A549 (cell line): ENCODE measurements around the gene SLC28A1.

Source experiments
- CBX2 ChIP-seq: fragments of 200-600 bp; sonication (generic); IDR thresholded peaks from 2 replicates; pipeline ENCODE4 v1.6.1; 2016; ENCODE audit warnings: low read depth, mild to moderate bottlenecking, borderline replicate concordance
- CTCF ChIP-seq: fragments of >200 bp; sonication (Bioruptor Twin); formaldehyde crosslinking; IDR thresholded peaks from 3 replicates; pipeline ENCODE4 v1.5.1; 2016
- HDAC2 ChIP-seq: fragments of 200-600 bp; sonication (generic); IDR thresholded peaks from 2 replicates; pipeline ENCODE4 v1.6.1; 2016
- POLR2A ChIP-seq: IDR thresholded peaks from 2 replicates; pipeline ENCODE4 v1.6.1; 2012; ENCODE audit warnings: mild to moderate bottlenecking, low read length
- RARB ChIP-seq: fragments of 250-450 bp; sonication (Bioruptor Pico); IDR thresholded peaks from 2 replicates; pipeline ENCODE4 v1.8.0; 2021; ENCODE audit warnings: mild to moderate bottlenecking, moderate library complexity
- RCOR1 ChIP-seq: fragments of 150-350 bp; IDR thresholded peaks from 2 replicates; pipeline ENCODE4 v1.6.1; 2014; ENCODE audit warnings: antibody characterized with exemption, low read length, low read depth
- TF ChIP-seq, protein P1 (sequence below): IDR thresholded peaks from 2 replicates; pipeline ENCODE4 v1.6.1; 2012
- TF ChIP-seq, protein P2 (sequence below): fragments of 200-600 bp; sonication (generic); IDR thresholded peaks from 2 replicates; pipeline ENCODE4 v1.6.1; 2016; ENCODE audit warnings: antibody characterized with exemption, mild to moderate bottlenecking, moderate library complexity

- TF ChIP-seq POLR2A: no peak
- no peak for TF ChIP-seq RCOR1
- no peak for TF ChIP-seq CBX2
- no peak for TF ChIP-seq CTCF
- TF ChIP-seq, protein P1, sequence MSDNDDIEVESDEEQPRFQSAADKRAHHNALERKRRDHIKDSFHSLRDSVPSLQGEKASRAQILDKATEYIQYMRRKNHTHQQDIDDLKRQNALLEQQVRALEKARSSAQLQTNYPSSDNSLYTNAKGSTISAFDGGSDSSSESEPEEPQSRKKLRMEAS: no peak
- TF ChIP-seq HDAC2: no peak
- TF ChIP-seq, protein P2, sequence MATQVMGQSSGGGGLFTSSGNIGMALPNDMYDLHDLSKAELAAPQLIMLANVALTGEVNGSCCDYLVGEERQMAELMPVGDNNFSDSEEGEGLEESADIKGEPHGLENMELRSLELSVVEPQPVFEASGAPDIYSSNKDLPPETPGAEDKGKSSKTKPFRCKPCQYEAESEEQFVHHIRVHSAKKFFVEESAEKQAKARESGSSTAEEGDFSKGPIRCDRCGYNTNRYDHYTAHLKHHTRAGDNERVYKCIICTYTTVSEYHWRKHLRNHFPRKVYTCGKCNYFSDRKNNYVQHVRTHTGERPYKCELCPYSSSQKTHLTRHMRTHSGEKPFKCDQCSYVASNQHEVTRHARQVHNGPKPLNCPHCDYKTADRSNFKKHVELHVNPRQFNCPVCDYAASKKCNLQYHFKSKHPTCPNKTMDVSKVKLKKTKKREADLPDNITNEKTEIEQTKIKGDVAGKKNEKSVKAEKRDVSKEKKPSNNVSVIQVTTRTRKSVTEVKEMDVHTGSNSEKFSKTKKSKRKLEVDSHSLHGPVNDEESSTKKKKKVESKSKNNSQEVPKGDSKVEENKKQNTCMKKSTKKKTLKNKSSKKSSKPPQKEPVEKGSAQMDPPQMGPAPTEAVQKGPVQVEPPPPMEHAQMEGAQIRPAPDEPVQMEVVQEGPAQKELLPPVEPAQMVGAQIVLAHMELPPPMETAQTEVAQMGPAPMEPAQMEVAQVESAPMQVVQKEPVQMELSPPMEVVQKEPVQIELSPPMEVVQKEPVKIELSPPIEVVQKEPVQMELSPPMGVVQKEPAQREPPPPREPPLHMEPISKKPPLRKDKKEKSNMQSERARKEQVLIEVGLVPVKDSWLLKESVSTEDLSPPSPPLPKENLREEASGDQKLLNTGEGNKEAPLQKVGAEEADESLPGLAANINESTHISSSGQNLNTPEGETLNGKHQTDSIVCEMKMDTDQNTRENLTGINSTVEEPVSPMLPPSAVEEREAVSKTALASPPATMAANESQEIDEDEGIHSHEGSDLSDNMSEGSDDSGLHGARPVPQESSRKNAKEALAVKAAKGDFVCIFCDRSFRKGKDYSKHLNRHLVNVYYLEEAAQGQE: no peak
- TF ChIP-seq RARB: no peak
Measured at GRCh38 chr15:84908564-84908963, 24.1 kb downstream of the SLC28A1 start.
